ENCODE results near the gene CAMSAP3.
A peak's percentile ranks its signal among the peaks of the same experiment; 100 is the strongest.

The CAMSAP3 gene

DNA sequence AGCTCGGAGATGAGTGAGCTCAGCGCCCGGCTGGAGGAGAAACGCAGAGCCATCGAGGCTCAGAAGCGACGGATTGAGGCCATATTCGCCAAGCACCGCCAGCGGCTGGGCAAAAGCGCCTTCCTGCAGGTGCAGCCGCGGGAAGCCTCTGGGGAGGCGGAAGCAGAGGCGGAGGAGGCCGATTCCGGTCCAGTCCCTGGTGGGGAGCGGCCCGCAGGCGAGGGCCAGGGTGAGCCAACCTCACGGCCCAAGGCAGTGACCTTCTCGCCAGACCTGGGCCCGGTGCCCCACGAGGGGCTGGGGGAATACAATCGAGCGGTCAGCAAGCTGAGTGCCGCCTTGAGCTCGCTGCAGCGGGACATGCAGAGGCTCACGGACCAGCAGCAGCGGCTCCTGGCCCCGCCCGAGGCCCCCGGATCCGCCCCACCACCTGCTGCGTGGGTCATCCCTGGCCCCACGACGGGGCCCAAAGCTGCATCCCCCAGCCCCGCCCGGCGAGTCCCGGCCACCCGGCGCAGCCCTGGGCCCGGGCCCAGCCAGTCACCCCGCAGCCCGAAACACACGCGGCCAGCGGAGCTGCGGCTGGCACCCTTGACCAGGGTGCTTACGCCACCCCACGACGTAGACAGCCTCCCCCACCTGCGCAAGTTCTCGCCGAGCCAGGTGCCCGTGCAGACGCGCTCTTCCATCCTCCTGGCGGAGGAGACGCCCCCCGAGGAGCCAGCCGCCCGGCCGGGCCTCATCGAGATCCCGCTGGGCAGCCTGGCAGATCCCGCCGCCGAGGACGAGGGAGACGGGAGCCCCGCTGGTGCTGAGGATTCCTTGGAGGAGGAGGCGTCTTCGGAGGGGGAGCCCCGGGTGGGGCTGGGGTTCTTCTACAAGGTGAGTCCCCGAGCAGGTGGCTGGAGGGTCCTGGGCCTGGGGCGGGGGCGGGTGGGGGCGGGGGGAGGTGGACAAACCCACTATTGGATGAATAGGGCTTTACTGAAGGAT, 16.9 kb downstream of the CAMSAP3 start:
- DNase-seq, result no peak

GRCh38 chr19:7614859-7615741, 19.4 kb downstream of the CAMSAP3 start:
- no peak for DNase-seq

- DNase-seq, result no peak
Observed at GRCh38 chr19:7617172-7617571, 21.5 kb downstream of the CAMSAP3 start.

DNA sequence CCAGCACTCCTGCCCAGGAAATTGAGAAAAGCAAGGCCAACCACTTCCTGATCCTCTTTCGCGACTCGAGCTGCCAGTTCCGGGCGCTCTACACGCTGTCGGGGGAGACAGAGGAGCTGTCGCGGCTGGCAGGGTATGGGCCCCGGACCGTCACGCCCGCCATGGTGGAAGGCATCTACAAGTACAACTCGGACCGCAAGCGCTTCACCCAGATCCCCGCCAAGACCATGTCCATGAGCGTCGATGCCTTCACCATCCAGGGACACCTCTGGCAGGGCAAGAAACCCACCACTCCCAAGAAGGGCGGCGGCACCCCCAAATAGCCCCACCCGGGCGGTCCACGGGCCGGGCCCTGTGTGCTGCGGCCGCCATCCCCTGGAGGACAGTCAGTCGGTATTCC, 22.1 kb downstream of the CAMSAP3 start:
- DNase-seq, result no peak

- no peak for DNase-seq
Observed at GRCh38 chr19:7618348-7618747, 22.7 kb downstream of the CAMSAP3 start.

- no peak for DNase-seq
Observed at GRCh38 chr19:7618771-7619510, 23.3 kb downstream of the CAMSAP3 start.

DNA sequence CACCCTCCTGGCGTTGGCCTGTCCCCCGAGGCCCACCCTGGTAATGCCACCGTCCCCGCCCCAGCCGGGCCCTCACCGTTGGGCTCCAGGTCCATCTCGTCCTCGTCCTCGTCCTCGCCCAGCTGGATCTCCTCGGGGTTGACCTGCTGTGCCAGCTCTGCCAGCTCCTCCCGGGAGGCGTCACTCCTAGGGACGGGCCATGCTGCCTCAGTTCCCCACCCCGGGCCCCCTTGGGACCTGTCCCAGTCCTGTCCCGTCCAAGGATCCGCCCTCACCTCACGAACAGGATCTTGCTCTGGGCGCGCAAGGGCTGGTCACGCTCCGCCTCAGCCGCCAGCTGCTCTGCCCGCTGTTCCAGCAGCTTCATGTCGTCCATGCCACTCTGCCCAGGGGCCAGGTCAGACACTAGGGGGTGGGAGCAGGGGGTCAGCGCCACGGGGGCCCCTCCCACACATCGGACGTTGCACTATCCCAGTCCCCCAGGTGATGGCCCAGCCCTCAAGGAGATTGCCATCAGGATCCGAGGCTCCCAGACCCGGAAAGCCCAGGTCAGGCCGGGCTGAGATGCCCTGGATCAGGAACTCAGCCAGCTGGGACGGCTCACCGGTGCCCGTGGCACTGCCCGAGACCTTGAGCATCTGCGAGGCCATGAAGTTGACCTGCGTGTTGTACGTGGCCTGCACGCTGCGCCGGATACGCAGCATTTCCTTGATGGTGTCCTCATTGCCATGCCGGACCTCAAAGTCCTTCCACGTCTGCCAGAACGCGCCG, 24.2 kb downstream of the CAMSAP3 start:
- DNase-seq, result no peak

DNA sequence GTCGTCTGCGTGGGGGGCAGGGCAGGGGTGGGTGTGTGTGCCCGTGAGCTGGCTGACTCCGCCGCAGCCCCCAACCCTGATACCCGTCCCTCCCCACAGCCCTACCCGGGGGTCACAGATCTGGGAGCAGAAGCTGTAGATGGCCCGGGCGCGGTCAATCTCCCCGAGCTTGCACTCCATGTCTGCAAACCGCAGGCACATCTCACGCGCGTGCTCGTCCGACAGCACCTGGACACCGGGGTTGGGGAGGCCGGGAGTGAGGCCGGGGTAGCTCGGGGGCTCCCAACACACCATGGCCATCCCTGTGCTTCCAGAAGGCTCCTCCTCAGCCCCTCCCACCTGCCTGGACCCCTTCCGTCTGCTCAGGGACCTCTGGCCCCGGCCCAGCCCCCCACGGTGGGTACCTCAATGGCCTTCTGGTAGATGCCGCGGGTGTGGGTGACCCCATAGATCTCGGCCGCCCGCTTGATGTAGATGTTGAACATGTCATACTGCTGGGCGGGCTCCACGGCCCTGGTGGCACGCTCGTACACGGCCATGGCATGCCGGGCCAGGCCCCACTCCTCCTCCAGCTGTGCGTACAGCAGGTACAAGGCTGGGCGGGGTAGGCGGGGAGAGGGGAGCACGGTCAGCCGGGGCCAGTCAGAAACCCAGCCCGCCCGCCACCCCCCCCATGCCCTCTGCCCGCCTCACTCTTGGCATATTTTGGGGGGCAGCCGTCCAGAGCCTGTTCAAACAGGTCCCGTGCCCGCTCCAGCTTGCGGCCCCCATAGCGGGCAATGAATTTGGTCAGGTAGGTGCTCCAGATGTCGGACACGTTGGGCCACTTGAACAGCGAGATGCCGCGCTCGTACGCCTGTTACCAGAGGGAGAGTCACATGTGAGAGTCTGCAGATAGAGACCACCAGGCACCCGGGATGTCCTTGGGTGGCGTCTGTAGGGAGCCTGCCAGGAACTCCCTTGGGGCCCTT, 25.1 kb downstream of the CAMSAP3 start:
- DNase-seq, result no peak

- DNase-seq, result no peak
Observed at GRCh38 chr19:7622933-7623685, 27.4 kb downstream of the CAMSAP3 start.

DNA sequence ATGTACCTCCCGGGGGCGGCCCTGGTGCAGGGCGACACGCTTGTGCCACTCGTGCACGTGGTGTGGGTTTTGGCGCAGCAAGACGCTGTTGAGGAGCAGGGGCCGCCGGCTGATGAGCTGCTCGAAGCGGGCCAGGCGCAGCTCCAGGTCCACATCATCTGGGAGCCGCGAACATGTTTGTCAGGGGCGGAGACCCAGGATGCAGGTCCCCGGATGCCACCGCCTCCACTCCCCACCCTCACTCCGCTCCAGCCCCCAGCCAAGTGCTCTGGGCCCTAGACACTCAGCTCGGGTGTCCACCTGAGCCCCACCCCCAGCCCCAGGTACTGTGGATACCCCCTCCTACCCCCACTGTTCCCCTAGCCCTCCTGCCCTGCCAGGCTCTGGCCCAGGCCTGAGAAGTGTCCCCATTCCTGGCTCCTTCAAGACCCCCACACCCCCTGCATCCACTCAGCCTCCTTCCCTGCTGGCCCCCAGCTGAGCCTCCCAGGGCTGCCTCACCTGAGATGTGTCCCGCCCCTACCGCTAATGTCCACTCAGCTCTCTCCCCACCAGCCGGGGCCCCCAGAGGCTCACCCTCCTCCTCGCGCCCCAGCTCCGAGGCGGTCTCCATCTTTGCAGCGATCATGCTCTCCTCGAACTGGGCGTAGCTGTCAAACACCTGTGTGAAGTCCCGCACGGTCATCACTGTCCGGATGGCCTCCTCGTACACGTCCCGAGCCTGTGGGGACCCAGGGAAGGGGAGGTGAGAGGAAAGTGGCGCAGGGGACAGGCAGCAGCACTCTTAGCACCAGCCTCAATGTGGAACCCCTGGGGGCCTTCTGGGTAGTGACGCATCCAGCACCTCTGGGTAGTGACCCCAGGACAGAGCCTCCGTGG, 28.3 kb downstream of the CAMSAP3 start:
- DNase-seq, result no peak

DNA sequence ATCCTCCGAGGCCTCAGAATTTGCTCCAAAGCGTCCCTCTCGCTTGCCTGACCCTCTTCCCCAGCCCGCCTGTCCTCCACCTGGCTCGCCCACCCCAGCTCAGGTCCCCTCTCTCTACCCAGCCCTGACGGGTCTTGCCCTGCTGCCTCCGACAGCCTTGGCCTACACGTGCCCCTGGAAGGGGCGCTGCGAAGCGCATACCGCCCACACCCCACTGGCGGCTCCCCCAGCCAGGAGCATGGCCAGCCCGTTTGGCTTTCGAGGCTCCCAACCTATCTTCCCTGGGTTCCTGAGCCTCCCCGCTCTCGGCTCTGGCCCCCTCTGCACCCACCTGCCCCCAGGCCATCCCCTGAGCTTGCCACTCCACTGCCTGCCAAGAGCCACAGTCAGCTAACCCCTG, 29.1 kb downstream of the CAMSAP3 start:
- DNase-seq, result no peak

GRCh38 chr19:7625763-7626372, 30.2 kb downstream of the CAMSAP3 start:
- DNase-seq, result no peak

DNA sequence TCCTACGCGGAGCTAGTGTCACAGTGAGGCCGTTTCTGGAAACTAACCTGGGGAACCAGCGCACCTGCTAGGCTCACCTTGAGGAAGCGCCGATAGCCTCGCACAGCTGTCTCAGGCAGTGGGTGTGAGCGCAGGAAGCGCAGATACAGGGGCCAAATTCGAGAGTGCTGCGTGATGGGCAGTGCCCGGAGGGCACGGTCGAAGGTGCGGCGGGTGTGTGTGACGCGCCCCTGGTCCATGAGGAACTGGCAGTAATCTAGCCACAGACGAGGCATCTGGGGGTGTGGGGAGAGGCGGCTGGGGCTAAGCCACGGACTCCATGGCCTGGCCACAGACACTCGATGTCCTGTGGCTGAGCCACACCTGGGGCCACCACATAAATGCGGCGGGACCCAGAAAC, 31.5 kb downstream of the CAMSAP3 start:
- no peak for DNase-seq

DNA sequence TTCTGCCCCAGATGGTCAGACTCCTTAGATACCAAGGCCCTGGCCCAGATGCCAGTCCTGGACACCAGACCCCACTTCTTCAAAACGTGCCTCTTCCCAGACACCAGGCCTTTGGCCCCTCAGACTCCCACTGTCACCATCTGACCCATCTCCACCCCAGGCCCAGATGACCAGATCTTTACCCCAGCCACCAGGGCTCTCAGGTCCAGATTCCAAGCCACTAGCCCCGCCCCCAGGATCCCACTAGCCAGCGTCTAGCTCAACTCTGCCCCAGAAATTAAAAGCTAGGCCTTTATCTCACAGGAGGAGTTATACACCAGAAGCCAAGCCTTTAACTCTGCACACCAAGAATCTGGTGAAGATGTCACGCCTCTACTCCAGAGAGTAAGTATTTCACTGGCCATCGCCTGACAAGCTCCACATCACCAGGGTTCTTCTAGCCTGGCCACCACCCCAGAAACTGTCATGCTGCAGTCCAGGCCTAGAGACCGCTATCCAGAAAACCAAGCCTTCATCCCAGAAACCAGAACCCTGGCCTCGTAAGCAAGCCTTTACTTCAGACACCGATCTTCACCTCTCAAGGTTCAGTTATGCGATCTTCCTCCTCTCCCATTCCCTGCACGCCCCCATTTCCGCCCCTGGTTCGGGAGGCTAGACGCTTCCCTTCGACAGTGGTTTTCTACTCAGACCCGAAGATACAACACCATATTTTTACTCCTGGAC, 33.1 kb downstream of the CAMSAP3 start:
- no peak for DNase-seq

- DNase-seq, result peak; percentile 96
Observed at GRCh38 chr19:7629347-7630054, 33.8 kb downstream of the CAMSAP3 start, which contains the start of the genes PET100 and XAB2. Gene PET100, plus strand, starts transcription at chr19:7629793. Its CDS starts 41 bp downstream, at chr19:7629834. Gene XAB2, minus strand, starts transcription at chr19:7629545. Its CDS starts 18 bp downstream, at chr19:7629527.

DNA sequence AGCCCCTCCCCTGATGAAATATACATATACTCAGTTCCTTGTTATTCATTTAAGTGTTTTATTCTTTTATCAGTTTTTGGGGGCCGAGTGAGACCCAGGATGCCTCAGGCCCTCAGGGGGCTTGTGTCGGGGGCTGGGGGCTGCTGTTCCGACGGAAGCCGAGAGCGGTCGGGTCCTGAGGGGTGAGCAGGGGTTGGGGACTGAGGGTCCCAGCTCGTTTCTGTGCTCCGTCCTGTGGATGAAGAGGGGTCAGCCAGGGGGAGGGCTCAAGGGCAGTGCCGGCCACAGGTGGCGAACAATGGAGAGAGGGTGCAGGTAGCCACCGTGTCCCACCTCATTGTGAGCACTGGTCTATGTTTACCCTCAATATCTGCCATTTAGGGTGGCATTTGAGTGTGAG, 35.9 kb downstream of the CAMSAP3 start:
- DNase-seq, result no peak
